T-helper 1 cell treated with Interleukin-12 subunit alpha and Interleukin-12 subunit beta and Interleukin-4 antibody, amounts not matched to agents 30 ng/mL and 1 ng/mL, for 36 hours (primary cell): ENCODE data around the gene SNX3. TPM values are rescaled to one million over a fixed set of nuclear protein-coding genes. Genes with fewer than 3 reads are reported as not detected.

Experiments used
- total RNA-seq: library from RNA; stranded (reverse); gene quantifications from 2 replicates; pipeline ENCODE4 v1.2.3, GENCODE V29; 2022

SNX3 gene
- total RNA-seq, 1 donor from 2014 or later: 75.0 TPM

Other genes with a start within 250 kb of the SNX3 start
- gene OSTM1, start 186.3 kb downstream of the SNX3 start, total RNA-seq: 39.8 and 43.3 TPM in 2 replicates
- gene NR2E1, start 95.0 kb downstream of the SNX3 start, total RNA-seq: not detected in 2 replicates
- 4.1 and 5.5 TPM in 2 replicates for gene AFG1L, start 34.0 kb upstream of the SNX3 start, total RNA-seq